HG03060 (cell line): ENCODE measurements around the gene PTPRD.

Source experiments
- ATAC-seq: cut with Tn5 transposase; IDR thresholded peaks from one replicate; pipeline ENCODE4 v1.9.1; 2021; ENCODE audit warnings: low read depth, moderate number of reproducible peaks; ENCODE audit not compliant: unreplicated experiment

Gene PTPRD

GRCh38 chr9:8895106-8895860 is 1717.5 kb downstream of the PTPRD start:
- ATAC-seq: no peak

GRCh38 chr9:8890695-8891094 is 1722.1 kb downstream of the PTPRD start:
- ATAC-seq: no peak

- no peak for ATAC-seq
Observed at GRCh38 chr9:8889100-8889499, 1723.7 kb downstream of the PTPRD start.

GRCh38 chr9:8888591-8888990 is 1724.2 kb downstream of the PTPRD start:
- ATAC-seq: no peak

GRCh38 chr9:8887369-8887768 is 1725.4 kb downstream of the PTPRD start:
- no peak for ATAC-seq

- ATAC-seq: no peak
Observed at GRCh38 chr9:8883321-8883720, 1729.5 kb downstream of the PTPRD start.

GRCh38 chr9:8880060-8880459 is 1732.7 kb downstream of the PTPRD start:
- no peak for ATAC-seq

GRCh38 chr9:8879284-8879683 is 1733.5 kb downstream of the PTPRD start:
- ATAC-seq: no peak

GRCh38 chr9:8877753-8878494 is 1734.9 kb downstream of the PTPRD start:
- no peak for ATAC-seq

- no peak for ATAC-seq
Observed at GRCh38 chr9:8876303-8876702, 1736.5 kb downstream of the PTPRD start.

GRCh38 chr9:8874482-8874881 is 1738.3 kb downstream of the PTPRD start:
- no peak for ATAC-seq

GRCh38 chr9:8872802-8873201 is 1740.0 kb downstream of the PTPRD start:
- ATAC-seq: no peak

GRCh38 chr9:8871796-8872445 is 1740.9 kb downstream of the PTPRD start:
- ATAC-seq: no peak

GRCh38 chr9:8871396-8871795 is 1741.4 kb downstream of the PTPRD start:
- no peak for ATAC-seq

- ATAC-seq: no peak
Observed at GRCh38 chr9:8869812-8870211, 1743.0 kb downstream of the PTPRD start.

- no peak for ATAC-seq
Observed at GRCh38 chr9:8868632-8869031, 1744.2 kb downstream of the PTPRD start.

GRCh38 chr9:8867148-8867547 is 1745.7 kb downstream of the PTPRD start:
- ATAC-seq: no peak

- ATAC-seq: no peak
Observed at GRCh38 chr9:8864545-8864896, 1748.3 kb downstream of the PTPRD start.

GRCh38 chr9:8863886-8864544 is 1748.8 kb downstream of the PTPRD start:
- ATAC-seq: no peak

GRCh38 chr9:8863069-8863468 is 1749.7 kb downstream of the PTPRD start:
- ATAC-seq: no peak

GRCh38 chr9:8860925-8861324 is 1751.9 kb downstream of the PTPRD start:
- ATAC-seq: no peak
